ENCODE measurements around the gene GGTLC2.

The GGTLC2 gene

GRCh38 chr22:22662095-22662494, 17.7 kb downstream of the GGTLC2 start:
- in situ Hi-C loops (cut with MboI; ENCODE audit: low sequenced_read_pairs, unreplicated experiment): no loop called here
- TF ChIP-seq, protein P1, sequence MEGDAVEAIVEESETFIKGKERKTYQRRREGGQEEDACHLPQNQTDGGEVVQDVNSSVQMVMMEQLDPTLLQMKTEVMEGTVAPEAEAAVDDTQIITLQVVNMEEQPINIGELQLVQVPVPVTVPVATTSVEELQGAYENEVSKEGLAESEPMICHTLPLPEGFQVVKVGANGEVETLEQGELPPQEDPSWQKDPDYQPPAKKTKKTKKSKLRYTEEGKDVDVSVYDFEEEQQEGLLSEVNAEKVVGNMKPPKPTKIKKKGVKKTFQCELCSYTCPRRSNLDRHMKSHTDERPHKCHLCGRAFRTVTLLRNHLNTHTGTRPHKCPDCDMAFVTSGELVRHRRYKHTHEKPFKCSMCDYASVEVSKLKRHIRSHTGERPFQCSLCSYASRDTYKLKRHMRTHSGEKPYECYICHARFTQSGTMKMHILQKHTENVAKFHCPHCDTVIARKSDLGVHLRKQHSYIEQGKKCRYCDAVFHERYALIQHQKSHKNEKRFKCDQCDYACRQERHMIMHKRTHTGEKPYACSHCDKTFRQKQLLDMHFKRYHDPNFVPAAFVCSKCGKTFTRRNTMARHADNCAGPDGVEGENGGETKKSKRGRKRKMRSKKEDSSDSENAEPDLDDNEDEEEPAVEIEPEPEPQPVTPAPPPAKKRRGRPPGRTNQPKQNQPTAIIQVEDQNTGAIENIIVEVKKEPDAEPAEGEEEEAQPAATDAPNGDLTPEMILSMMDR (IDR thresholded peaks at IDR 0.05; ENCODE audit: borderline replicate concordance, control extremely low read depth, extremely low read depth, insufficient read depth, missing control alignments): no peak
- DNase-seq (ENCODE audit: low spot score): no peak

DNA sequence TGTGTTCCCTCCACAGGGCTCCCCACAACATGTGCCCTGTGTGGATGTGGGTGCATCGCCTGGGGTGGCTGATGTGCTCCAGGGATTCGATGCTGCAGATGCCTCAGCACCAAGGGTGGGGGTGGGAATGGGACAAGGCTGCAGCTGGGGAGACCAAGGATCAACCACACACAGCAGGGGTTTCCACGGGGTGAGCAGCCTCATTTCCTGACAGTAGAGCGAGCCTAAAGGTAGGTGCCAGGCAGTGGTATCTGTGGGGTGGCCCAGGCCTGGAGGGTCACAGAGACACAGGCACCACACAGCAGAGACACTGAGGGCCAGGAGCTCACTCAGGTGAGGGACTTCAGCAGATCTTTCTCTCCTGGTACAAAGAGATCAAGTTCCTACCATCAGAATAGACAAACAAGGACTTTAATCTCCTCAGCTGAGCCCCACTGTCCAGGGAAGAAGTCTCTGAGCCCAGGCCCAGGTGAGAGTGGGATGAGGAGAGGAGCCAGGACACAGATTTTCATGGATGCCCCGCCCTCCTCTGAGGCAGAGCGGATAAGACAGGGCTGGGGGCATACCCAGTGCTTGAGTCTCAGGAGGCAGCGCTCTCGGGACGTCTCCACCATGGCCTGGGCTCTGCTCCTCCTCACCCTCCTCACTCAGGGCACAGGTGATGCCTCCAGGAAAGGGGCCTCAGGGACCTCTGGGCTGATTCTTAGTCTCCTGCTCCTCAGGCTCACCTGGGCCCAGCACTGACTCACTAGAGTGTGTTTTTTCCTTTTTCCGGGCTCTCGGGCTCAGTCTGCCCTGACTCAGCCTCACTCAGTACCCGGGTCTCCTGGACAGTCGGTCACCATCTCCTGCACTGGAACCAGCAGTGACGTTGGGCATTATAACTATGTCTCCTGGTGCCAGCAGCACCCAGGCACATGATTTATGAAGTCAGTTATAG, 19.7 kb downstream of the GGTLC2 start:
- in situ Hi-C loops (cut with MboI; ENCODE audit: low sequenced_read_pairs, unreplicated experiment): no loop called here
- TF ChIP-seq, protein P1 (IDR thresholded peaks at IDR 0.05; ENCODE audit: borderline replicate concordance, control extremely low read depth, extremely low read depth, insufficient read depth, missing control alignments): no peak
- no peak for DNase-seq (ENCODE audit: low spot score)

- in situ Hi-C loops (cut with MboI; ENCODE audit: low sequenced_read_pairs, unreplicated experiment): no loop called here
- TF ChIP-seq, protein P1 (IDR thresholded peaks at IDR 0.05; ENCODE audit: borderline replicate concordance, control extremely low read depth, extremely low read depth, insufficient read depth, missing control alignments): peak; percentile 62
- peak; percentile 56 for DNase-seq (ENCODE audit: low spot score)
Measured at GRCh38 chr22:22666307-22667091, 22.1 kb downstream of the GGTLC2 start.

DNA sequence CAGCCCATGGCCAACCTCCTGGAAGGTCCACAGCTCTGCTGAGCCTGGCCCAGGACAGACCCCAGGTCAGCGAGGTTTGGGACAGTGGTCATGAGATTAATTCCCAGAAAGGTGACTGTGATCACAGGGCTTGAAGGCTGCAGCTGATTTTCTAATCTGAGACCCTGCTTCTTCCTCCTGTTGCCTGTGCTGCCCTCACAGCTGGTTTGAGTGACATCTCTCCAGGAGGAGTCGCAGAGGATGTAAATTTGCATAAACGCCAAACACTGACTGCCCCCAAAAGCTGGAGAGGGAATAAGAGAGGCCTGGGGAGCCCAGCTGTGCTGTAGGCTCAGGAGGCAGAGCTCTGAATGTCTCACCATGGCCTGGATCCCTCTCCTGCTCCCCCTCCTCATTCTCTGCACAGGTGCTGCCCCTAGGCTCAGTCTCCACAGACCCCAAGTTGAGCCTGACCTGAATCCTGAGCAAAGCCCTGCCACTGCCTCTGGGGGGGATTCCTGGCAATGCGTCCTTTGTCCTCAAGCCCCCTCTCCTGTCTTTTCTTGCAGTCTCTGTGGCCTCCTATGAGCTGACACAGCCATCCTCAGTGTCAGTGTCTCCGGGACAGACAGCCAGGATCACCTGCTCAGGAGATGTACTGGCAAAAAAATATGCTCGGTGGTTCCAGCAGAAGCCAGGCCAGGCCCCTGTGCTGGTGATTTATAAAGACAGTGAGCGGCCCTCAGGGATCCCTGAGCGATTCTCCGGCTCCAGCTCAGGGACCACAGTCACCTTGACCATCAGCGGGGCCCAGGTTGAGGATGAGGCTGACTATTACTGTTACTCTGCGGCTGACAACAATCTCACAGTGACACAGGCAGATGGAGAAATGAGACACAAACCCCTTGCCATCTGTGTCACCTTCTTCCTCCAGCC, 23.8 kb downstream of the GGTLC2 start:
- no peak for DNase-seq (ENCODE audit: low spot score)
- in situ Hi-C loops (cut with MboI; ENCODE audit: low sequenced_read_pairs, unreplicated experiment): no loop called here
- TF ChIP-seq, protein P1 (IDR thresholded peaks at IDR 0.05; ENCODE audit: borderline replicate concordance, control extremely low read depth, extremely low read depth, insufficient read depth, missing control alignments): no peak

- no peak for DNase-seq (ENCODE audit: low spot score)
- TF ChIP-seq, protein P1 (IDR thresholded peaks at IDR 0.05; ENCODE audit: borderline replicate concordance, control extremely low read depth, extremely low read depth, insufficient read depth, missing control alignments): no peak
- in situ Hi-C loops (cut with MboI; ENCODE audit: low sequenced_read_pairs, unreplicated experiment): no loop called here
Measured at GRCh38 chr22:22669093-22669492, 24.7 kb downstream of the GGTLC2 start.

Data from GM13976 (cell line).